ENCODE data around the gene SNPH.
A peak's percentile ranks its signal among the peaks of the same experiment; 100 is the strongest.
"Not testable (repeated sequence)": the region's sequence is repeated elsewhere in the genome, so short reads cannot be mapped to it uniquely, and the experiment has no call there.

Gene SNPH

DNA sequence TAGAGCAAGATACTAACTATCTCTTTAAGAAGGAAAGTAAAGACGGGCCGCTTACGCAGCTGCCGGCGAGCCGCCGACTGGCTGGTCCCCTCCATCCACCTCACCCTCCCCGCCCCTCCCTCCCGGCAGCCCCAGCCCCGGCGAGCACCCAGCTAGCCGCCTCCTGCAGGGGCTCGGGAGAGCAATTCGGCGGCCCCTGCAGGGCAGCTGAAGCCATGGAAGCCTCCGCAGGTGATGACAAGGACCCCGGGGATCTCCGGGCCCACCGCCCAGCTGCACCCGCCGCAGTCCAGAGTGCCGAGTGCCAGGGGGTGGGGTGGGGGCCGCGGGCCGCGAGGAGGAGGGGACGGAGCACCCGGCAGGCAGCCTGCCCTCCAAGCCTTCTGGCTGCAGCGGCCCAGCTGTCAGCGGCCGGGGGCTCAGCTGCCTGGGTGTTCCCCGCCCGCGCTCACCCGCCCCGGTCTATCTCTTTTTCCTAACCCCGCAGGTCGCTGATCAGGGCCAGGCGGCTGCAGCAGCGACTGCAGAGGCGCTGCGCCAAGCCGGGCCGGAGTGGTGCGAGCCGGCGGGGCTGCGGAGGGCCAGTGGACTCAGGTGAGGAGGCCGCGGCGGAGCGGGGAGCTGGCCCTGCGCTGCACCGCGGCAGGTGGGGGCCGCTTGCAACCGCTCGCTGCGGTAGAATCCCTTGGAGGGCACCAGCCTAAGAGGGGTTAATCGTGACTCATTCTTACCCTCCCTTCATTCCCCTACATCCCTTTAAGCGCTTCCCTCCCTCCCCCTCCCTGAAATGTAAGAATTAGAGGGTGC is at the start of gene SNPH:
Gene SNPH, plus strand, starts transcription at position 128 of the 807 bp plus-strand sequence. CDS start 29,946 bp downstream, outside the sequence.
- DNase-seq (ENCODE audit: low read depth) = peak; percentile 59

DNA sequence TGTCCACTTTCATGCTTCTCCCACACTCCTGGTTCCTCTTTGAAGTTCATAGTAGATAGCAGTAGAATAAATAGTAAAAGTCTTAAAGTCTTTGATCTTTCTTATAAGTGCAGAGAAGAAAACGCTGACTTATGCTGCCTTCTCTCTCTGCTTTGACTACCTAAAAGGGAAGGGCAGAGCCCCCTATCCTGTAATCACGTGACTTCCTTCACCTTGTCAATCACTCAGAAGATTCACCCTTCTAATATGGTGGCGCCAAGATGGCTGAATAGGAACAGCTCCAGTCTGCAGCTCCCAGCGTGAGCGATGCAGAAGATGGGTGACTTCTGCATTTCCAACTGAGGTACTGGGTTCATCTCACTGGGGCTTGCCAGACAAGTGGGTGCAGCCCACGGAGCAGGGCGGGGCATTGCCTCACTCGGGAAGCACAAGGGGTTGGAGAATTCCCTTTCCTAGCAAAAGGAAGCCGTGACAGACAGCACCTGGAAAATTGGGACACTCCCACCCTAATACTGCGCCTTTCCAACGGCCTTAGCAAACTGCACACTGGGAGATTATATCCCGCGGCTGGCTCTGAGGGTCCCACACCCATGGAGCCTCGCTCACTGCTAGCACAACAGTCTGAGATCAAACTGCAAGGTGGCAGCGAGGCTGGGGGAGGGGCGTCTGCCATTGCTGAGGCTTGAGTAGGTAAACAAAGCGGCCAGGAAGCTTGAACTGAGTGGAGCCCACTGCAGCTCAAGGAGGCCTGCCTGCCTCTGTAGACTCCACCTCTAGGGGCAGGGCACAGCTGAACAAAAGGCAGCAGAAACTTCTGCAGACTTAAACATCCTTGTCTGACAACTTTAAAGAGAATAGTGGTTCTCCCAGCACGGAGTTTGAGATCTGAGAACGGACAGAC is 49.3 kb upstream of the SNPH start:
- not testable (repeated sequence) for DNase-seq (ENCODE audit: low read depth)

DNA sequence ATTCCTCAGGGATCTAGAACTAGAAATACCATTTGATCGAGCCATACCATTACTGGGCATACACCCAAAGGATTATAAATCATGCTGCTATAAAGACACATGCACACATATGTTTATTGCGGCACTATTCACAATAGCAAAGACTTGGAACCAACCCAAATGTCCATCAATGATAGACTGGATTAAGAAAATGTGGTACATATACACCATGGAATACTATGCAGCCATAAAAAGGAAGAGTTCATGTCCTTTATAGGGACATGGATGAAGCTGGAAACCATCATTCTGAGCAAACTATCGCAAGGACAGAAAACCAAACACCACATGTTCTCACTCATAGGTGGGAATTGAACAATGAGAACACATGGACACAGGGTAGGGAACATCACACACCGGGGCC is 43.3 kb upstream of the SNPH start:
- DNase-seq (ENCODE audit: low read depth) = not testable (repeated sequence)

GRCh38 chr20:1224205-1224890 is 41.7 kb upstream of the SNPH start:
- DNase-seq (ENCODE audit: low read depth) = no peak

DNA sequence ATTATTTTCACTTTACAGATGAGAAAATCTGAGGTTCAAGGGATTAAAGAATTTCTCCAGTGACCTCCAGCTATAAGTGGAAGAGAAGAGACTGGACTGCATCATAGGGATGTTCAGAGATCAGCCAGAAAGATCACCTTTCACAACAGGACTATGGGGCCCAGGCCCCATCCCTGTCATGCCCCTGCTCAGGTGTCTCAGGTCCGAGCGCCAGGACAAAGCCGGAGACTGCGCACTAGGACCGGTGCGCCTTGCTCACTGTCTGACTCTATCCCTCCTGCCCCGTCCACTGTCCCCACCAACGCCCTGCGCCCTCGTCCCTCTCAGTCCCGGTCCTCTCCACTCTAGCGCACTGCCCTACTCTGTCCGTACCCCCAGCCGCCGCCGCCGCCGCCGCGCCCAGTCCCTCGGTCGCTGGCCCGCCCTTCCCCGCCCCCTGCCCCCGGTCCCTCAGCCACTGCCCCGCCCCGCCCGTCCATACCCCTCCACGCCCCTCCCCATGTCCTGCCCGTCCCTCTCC is 40.8 kb upstream of the SNPH start:
- no peak for DNase-seq (ENCODE audit: low read depth)

GRCh38 chr20:1225783-1226654 is 40.1 kb upstream of the SNPH start, which contains the start of gene RAD21L1:
TSS of gene RAD21L1 (plus strand) at chr20:1226044. CDS start at chr20:1228454, 2,410 bp downstream.
- peak; percentile 74 for DNase-seq (ENCODE audit: low read depth)

DNA sequence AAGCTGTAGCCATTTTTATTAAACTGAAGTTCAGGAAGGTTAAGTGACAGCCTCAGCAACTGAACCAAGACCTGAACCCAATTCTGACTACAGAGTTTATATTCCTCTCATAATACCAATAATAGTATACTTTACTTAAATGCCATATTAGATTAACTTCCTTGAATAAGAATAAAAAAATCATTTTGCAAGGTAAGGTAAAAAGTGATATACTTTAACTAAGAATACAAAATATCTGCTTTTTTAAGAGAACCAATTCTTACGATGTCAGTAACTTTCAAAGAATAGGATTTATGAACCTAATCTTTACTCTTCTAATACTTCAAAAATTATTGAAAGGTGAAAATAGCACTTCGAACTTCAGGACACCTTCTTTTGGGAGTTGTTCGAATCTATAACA is 36.6 kb upstream of the SNPH start:
- no peak for DNase-seq (ENCODE audit: low read depth)

- no peak for DNase-seq (ENCODE audit: low read depth)
These were observed 33.6 kb upstream of the SNPH start for GRCh38 chr20:1232286-1233111.

DNA sequence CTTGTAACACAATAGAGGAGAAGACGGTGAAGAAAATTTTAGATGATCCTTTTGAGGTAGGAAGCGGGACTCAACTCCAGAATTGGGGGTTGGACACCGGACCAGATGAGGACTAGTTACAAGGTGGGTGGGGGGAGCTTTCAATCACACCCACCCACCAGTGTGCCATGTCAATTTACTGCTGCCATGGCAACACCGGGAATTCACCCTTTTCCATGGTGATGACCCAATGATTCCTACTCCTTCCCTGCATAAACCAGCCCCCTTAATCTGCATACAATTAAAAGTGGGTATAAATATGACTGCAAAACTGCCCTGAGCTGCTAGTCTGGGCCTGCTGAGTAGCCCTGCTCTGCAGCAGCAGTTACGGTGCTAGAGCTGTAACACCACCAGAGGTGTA is 25.5 kb upstream of the SNPH start:
- no peak for DNase-seq (ENCODE audit: low read depth)

- no peak for DNase-seq (ENCODE audit: low read depth)
These were observed 24.6 kb upstream of the SNPH start for GRCh38 chr20:1241456-1241855.

DNA sequence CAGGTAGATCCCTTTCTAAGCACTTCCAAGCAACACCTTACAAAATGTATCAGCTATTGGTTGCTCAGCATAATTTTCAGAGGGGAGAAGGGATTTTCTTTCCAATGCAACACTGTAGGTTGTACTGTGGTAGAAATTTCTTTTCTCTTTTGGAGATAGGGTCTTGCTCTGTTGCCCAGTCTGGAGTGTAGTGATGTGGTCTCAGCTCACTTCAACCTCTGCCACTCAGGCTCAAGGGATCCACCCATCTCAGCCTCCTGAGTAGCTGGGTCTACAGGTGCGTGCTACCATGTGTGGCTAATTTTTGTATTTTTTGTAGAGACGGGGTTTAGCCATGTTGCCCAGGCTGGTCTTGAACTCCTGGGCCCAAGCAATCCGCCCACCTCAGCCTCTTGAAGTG is 24.0 kb upstream of the SNPH start:
- no peak for DNase-seq (ENCODE audit: low read depth)

- DNase-seq (ENCODE audit: low read depth) = no peak
These were observed 23.6 kb upstream of the SNPH start for GRCh38 chr20:1242530-1242929.

GRCh38 chr20:1245578-1245977 is 20.5 kb upstream of the SNPH start:
- DNase-seq (ENCODE audit: low read depth) = no peak

DNA sequence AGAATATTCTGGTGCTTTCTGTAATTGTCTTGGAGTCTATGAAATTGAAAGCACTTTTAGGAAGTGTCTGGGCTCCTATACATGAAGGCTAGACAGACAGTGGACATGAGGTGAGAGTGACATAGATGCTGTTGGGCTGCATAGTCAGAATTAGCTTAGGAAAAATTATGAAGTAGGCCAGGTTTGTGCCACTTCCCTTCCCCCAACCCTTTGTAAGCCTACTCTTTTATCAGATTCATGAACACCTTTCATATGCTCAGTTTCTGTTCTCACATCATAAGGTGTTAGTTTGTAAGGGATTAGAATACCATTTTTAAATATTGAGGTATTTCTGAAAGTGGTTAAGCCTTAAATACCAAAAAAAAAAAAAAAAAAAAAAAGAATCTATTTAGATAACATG is 18.4 kb upstream of the SNPH start:
- DNase-seq (ENCODE audit: low read depth) = no peak

- DNase-seq (ENCODE audit: low read depth) = not testable (repeated sequence)
These were observed 15.8 kb upstream of the SNPH start for GRCh38 chr20:1250282-1250681.

DNA sequence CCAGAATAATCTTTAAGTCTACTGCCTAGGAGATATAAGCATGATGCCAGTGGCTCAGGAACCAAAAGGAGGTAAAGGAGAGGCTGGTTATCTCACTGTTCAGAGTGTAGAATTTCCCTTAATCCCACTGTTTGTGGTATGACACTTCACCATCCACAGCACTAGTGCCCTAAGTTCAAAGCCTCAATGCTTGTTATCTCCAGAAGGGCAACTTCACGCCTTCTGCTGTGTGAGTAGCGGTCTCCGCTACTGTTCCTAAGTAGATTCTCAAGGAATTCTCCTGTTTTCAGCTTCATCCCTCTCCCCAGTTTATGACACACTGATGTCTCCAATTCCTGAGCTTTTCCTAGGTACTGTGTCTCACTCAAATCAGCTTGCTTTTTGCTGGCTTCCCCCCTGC is 13.7 kb upstream of the SNPH start:
- DNase-seq (ENCODE audit: low read depth) = no peak

DNA sequence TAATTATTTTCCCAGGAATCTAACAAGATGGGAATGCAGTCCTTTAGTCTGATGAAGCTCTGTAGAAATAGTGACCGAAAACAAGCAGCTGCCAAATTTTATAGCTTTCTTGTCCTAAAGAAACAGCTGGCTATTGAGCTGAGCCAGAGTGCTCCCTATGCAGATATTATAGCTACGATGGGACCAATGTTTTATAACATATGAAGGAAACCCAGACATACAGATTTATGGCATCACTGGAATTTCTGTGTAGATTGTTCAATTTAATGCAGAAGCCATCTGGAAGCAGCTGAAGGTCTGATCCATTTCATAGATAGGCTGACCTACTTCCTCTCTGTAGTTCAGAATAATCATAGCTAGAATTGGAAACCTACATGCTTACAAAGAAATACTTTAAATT is 11.8 kb upstream of the SNPH start:
- no peak for DNase-seq (ENCODE audit: low read depth)

GRCh38 chr20:1255675-1256074 is 10.4 kb upstream of the SNPH start:
- no peak for DNase-seq (ENCODE audit: low read depth)

GRCh38 chr20:1263853-1264252 is 2.2 kb upstream of the SNPH start:
- DNase-seq (ENCODE audit: low read depth) = no peak

DNA sequence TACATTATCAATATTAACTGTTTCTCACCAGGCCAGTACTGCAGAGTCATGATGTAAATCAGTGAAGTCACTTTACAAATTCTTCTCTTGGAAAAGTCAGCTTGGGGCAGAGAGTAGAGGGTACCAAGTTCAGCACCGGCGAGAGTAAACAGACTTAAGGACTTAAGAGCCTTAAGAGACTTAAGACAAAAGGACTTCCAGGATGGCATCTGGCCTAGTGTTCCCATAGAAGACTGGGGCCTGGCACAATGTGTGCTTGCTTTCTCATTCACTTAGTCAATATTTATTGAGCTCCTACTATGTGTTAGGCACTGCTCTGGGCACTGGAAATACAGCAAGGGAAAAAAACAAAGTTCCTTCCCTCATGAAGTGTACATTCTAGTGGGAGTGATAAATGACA is 1.4 kb upstream of the SNPH start:
- DNase-seq (ENCODE audit: low read depth) = no peak

All from activated T-helper 9 cell treated with anti-CD3 and anti-CD28 coated beads, Interleukin-2, amount 50 U/mL, for 16 hours (primary cell).